CD4-positive, alpha-beta memory T cell (primary cell): ENCODE data around the gene DYSF. TPM values are rescaled to one million over a fixed set of nuclear protein-coding genes. Genes with fewer than 3 reads are reported as not detected.

Experiments
- CTCF ChIA-PET: fragments of 350-600 bp; sonication (Branson Sonifier 250); formaldehyde crosslinking; loops from one replicate; lab custom pipeline; 2021; ENCODE audit warnings: inconsistent platforms; ENCODE audit not compliant: partially characterized antibody; lab: Charles Lee
- POLR2A ChIA-PET: fragments of 350-600 bp; sonication (Branson Sonifier 250); formaldehyde crosslinking; loops from one replicate; lab custom pipeline; 2021; ENCODE audit not compliant: partially characterized antibody; lab: Charles Lee
- DNase-seq, 5 donors: peaks; one replicate each; pipeline versions ENCODE4 v3.0.0 to v3.0.0-alpha.2; 2020 to 2022; ENCODE audit warnings: mixed read lengths in 1 of 5
- H3K27ac ChIP-seq: one replicate; pipeline ENCODE4 v1.7.0; 2013; ENCODE audit warnings: low read depth, low read length
- H3K27me3 ChIP-seq: 2 replicates; pipeline ENCODE4 v1.7.0; 2013; ENCODE audit warnings: mild to moderate bottlenecking, low read length, moderate library complexity; ENCODE audit not compliant: insufficient read depth
- H3K36me3 ChIP-seq: 2 replicates; pipeline ENCODE4 v1.7.0; 2013; ENCODE audit warnings: mild to moderate bottlenecking, low read length, moderate library complexity; ENCODE audit not compliant: insufficient read depth
- H3K4me1 ChIP-seq: 2 replicates; pipeline ENCODE4 v1.7.0; 2013; ENCODE audit warnings: mild to moderate bottlenecking, low read length, moderate library complexity; ENCODE audit not compliant: insufficient read depth
- H3K4me3 ChIP-seq, 2 donors: one replicate each; pipeline ENCODE4 v1.7.0; 2013; ENCODE audit warnings: low read length in 2 of 2, mild to moderate bottlenecking in 1 of 2
- H3K9me3 ChIP-seq, 2 donors: one replicate each; pipeline ENCODE4 v1.7.0; 2013; ENCODE audit warnings: low read length in 2 of 2, control low read depth in 1 of 2; ENCODE audit not compliant: control insufficient read depth in 1 of 2
- H3K27ac Mint-ChIP-seq, 7 donors: one replicate each; pipeline ENCODE4 v1.8.0; 2020 to 2021; ENCODE audit warnings: mixed read lengths in 7 of 7, mild to moderate bottlenecking in 6 of 7, inconsistent platforms in 3 of 7, moderate library complexity in 3 of 7
- H3K27me3 Mint-ChIP-seq, 2 donors: one replicate each; pipeline ENCODE4 v1.8.0; 2020 to 2021; ENCODE audit warnings: mixed read lengths in 2 of 2
- H3K36me3 Mint-ChIP-seq, 2 donors: one replicate each; pipeline ENCODE4 v1.8.0; 2020 to 2021; ENCODE audit warnings: mixed read lengths in 2 of 2, inconsistent platforms in 1 of 2, mild to moderate bottlenecking in 1 of 2
- H3K4me1 Mint-ChIP-seq, 4 donors: one replicate each; pipeline ENCODE4 v1.8.0; 2020 to 2021; ENCODE audit warnings: mixed read lengths in 4 of 4, mild to moderate bottlenecking in 1 of 4
- H3K4me3 Mint-ChIP-seq, 8 donors: one replicate each; pipeline ENCODE4 v1.8.0; 2020 to 2021; ENCODE audit warnings: mixed read lengths in 8 of 8, mild to moderate bottlenecking in 7 of 8, moderate library complexity in 6 of 8, inconsistent platforms in 3 of 8
- H3K9me3 Mint-ChIP-seq, 8 donors: one replicate each; pipeline ENCODE4 v1.8.0; 2020 to 2021; ENCODE audit warnings: mixed read lengths in 8 of 8, mild to moderate bottlenecking in 5 of 8, inconsistent platforms in 3 of 8, moderate library complexity in 1 of 8
- intact Hi-C: fragments of 100-400 bp; cut with micrococcal nuclease; formaldehyde crosslinking; loops from one replicate; pipeline ENCODE4 v1.15.1; 2023
- polyA plus RNA-seq, 2 donors: library from polyadenylated mRNA; unstranded; fragments of 300-500 nt; fragmentation: Illumina TruSeq; gene quantifications; one replicate each; pipeline ENCODE4 v1.2.3, GENCODE V29; 2021
- total RNA-seq, 2 experiments: library from RNA; stranded (reverse); gene quantifications; one replicate each; pipeline ENCODE4 v1.2.3, GENCODE V29; 2021

DYSF gene
- total and polyA plus RNA-seq, 4 experiments from 2014 or later: 0.28 to 0.49 TPM; not detected in 2

DNA sequence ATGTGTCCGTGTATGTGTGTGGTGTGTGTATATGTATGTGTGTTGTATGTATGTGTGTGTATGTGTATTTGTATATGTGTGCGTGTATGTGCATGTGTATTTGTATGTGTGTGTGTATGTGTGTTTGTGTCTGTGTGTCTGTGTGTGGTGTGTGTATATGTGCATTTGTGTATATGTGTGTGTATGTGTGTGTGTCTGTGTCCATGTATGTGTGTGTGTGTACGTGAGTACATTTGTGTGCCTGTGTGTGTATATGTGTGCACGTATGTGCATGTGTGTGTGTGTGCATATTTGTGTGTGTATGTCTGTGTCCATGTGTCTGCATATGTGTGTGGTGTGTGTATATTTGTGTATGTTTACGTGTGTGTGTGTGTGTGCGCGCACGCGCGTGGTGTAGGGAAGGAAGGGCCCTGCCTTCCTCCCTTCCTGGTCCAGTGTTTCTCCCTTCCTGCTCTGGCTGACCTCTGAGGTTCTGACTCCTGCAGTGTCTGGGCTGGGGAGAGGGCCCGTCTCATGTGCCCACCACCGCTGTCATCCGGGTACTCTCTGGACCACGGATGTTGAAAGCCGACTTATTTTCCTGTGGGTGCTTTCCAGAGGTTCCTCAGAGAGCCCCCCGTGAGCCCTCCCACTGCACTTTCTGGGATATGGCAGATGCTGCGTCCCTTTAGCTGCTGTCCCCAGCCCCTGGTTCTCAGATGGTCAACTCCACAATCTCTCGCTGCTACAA, 209.5 kb downstream of the DYSF start:
- intact Hi-C loops: no loop called here
- no peak overlapping the region for H3K4me3 Mint-ChIP-seq
- H3K4me1 ChIP-seq: no peaks in the 10 kb centered on the region
- H3K36me3 Mint-ChIP-seq: peaks cover 0 to 4% of the 10 kb centered on the region in 2 donors
- POLR2A ChIA-PET: no interaction called here
- peaks cover 0 to 19% (median 14%) of the 10 kb centered on the region in 8 donors for H3K9me3 Mint-ChIP-seq
- no peaks in the 10 kb centered on the region for H3K4me1 Mint-ChIP-seq
- H3K27ac Mint-ChIP-seq: no peak overlapping the region
- no peak for DNase-seq
- CTCF ChIA-PET: no interaction called here
- H3K36me3 ChIP-seq: no peaks in the 10 kb centered on the region
- no peaks in the 10 kb centered on the region for H3K27me3 ChIP-seq
- H3K27me3 Mint-ChIP-seq: peaks cover 0 to 3% of the 10 kb centered on the region in 2 donors
- no peaks in the 10 kb centered on the region for H3K9me3 ChIP-seq
- H3K4me3 ChIP-seq: no peak overlapping the region
- no peak overlapping the region for H3K27ac ChIP-seq

- Mint-ChIP-seq H3K4me3 (no peak overlapping the region), H3K36me3 (no peaks in the 10 kb centered on the region), H3K27me3 (peaks cover 0 to under 1% of the 10 kb centered on the region in 2 donors), H3K4me1 (no peaks in the 10 kb centered on the region), H3K9me3 (peaks cover 0 to 6% (median 3%) of the 10 kb centered on the region in 8 donors), H3K27ac (no peak overlapping the region)
- Histone ChIP-seq H3K36me3 (no peaks in the 10 kb centered on the region), H3K27ac (no peak overlapping the region), H3K4me3 (no peak overlapping the region), H3K4me1 (no peaks in the 10 kb centered on the region), H3K9me3 (no peaks in the 10 kb centered on the region), H3K27me3 (no peaks in the 10 kb centered on the region)
- ChIA-PET CTCF (no interaction called here), POLR2A (no interaction called here)
- intact Hi-C loops: no loop called here
- no peak for DNase-seq
Observed at GRCh38 chr2:71664161-71664560, 210.8 kb downstream of the DYSF start.

DNA sequence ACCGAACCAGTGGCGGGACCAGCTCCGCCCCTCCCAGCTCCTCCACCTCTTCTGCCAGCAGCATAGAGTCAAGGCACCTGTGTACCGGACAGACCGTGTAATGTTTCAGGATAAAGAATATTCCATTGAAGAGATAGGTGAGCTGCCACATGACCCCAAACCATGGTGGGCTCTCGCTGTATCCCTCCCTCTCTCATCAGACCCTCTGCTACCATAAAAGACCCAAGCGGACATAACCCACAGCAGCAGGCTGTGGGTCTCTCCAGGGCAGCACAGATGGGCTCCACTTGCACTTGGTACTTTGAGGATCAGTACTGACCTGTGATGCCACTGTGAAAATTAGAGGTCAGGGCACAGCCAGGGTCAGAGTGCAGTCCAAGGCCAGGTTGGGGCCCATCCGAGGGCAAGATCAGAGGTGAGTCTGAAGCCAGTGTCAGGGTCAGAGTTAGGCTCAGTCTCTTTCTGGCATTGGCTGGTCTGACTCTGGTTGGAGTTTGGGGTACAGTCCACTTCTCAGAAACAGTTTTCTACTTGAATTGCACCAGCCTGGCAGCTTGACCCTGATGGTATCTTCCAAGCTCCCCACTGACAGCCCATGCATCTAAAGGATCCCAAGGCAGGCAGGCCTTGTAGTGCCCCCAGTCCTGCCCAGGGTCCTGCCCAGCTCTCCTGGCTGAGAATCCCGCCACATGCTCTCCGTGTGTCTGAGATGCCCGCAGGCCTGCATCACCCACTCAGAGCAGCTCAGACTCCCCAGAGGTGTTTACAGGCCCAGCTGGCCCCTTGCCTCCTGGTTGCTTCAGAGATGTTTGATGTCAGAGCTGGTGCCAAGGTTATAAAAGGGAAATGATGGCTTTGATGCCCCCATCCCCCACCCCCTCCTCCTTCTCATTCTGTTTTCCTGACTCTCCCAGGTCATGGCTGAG, 212.1 kb downstream of the DYSF start:
- H3K27ac ChIP-seq: no peak overlapping the region
- intact Hi-C loops: no loop called here
- Mint-ChIP-seq H3K4me3 (no peak overlapping the region), H3K9me3 (peaks cover 0 to 5% (median 0%) of the 10 kb centered on the region in 8 donors), H3K27me3 (no peaks in the 10 kb centered on the region), H3K36me3 (no peaks in the 10 kb centered on the region), H3K4me1 (no peaks in the 10 kb centered on the region), H3K27ac (no peak overlapping the region)
- H3K9me3 ChIP-seq: no peaks in the 10 kb centered on the region
- no peak for DNase-seq
- H3K4me1 ChIP-seq: no peaks in the 10 kb centered on the region
- CTCF ChIA-PET: no interaction called here
- no peaks in the 10 kb centered on the region for H3K36me3 ChIP-seq
- H3K27me3 ChIP-seq: no peaks in the 10 kb centered on the region
- H3K4me3 ChIP-seq: no peak overlapping the region
- POLR2A ChIA-PET: no interaction called here

GRCh38 chr2:71666094-71666474, 212.7 kb downstream of the DYSF start:
- no peaks in the 10 kb centered on the region for H3K27me3 ChIP-seq
- no peak overlapping the region for H3K27ac ChIP-seq
- no peaks in the 10 kb centered on the region for H3K4me1 Mint-ChIP-seq
- H3K4me3 Mint-ChIP-seq: no peak overlapping the region
- no peak overlapping the region for H3K4me3 ChIP-seq
- CTCF ChIA-PET: no interaction called here
- H3K27ac Mint-ChIP-seq: no peak overlapping the region
- no peaks in the 10 kb centered on the region for H3K36me3 Mint-ChIP-seq
- H3K9me3 Mint-ChIP-seq: peaks cover 0 to 5% (median 0%) of the 10 kb centered on the region in 8 donors
- POLR2A ChIA-PET: no interaction called here
- intact Hi-C loops: no loop called here
- H3K4me1 ChIP-seq: no peaks in the 10 kb centered on the region
- H3K9me3 ChIP-seq: no peaks in the 10 kb centered on the region
- no peak for DNase-seq
- no peaks in the 10 kb centered on the region for H3K27me3 Mint-ChIP-seq
- no peaks in the 10 kb centered on the region for H3K36me3 ChIP-seq

- no peaks in the 10 kb centered on the region for H3K36me3 ChIP-seq
- intact Hi-C loops: no loop called here
- peaks cover 0 to 5% (median 0%) of the 10 kb centered on the region in 8 donors for H3K9me3 Mint-ChIP-seq
- H3K4me1 ChIP-seq: no peaks in the 10 kb centered on the region
- H3K4me1 Mint-ChIP-seq: no peaks in the 10 kb centered on the region
- DNase-seq: no peak
- no peaks in the 10 kb centered on the region for H3K27me3 ChIP-seq
- no peak overlapping the region for H3K27ac ChIP-seq
- ChIA-PET CTCF (no interaction called here), POLR2A (no interaction called here)
- no peak overlapping the region for H3K4me3 Mint-ChIP-seq
- no peak overlapping the region for H3K4me3 ChIP-seq
- H3K9me3 ChIP-seq: no peaks in the 10 kb centered on the region
- peaks cover 0 to 4% of the 10 kb centered on the region in 2 donors for H3K27me3 Mint-ChIP-seq
- H3K36me3 Mint-ChIP-seq: no peaks in the 10 kb centered on the region
- H3K27ac Mint-ChIP-seq: no peak overlapping the region
Observed at GRCh38 chr2:71667256-71668182, 214.2 kb downstream of the DYSF start.

- Mint-ChIP-seq H3K27ac (no peak overlapping the region), H3K27me3 (peaks cover 0 to 4% of the 10 kb centered on the region in 2 donors), H3K36me3 (no peaks in the 10 kb centered on the region), H3K4me3 (no peak overlapping the region), H3K4me1 (no peaks in the 10 kb centered on the region), H3K9me3 (peaks cover 0 to 5% (median 0%) of the 10 kb centered on the region in 8 donors)
- ChIA-PET POLR2A (no interaction called here), CTCF (no interaction called here)
- Histone ChIP-seq H3K9me3 (no peaks in the 10 kb centered on the region), H3K27ac (no peak overlapping the region), H3K36me3 (no peaks in the 10 kb centered on the region), H3K27me3 (no peaks in the 10 kb centered on the region), H3K4me1 (no peaks in the 10 kb centered on the region), H3K4me3 (no peak overlapping the region)
- intact Hi-C loops: no loop called here
- DNase-seq: no peak
Observed at GRCh38 chr2:71668326-71669057, 215.1 kb downstream of the DYSF start.
